Panc1 (cell line): Measurements from ENCODE around the gene SUPT6H.
"Not testable (repeated sequence)": the region's sequence is repeated elsewhere in the genome, so short reads cannot be mapped to it uniquely, and the experiment has no call there.

ENCODE experiments used
- CTCF ChIP-seq: fragments of 450-650 bp; IDR thresholded peaks from 2 replicates; pipeline ENCODE4 v1.5.1; 2017; ENCODE audit warnings: mild to moderate bottlenecking
- TCF7L2 ChIP-seq: IDR thresholded peaks from 2 replicates; pipeline ENCODE4 v1.6.1; 2011; ENCODE audit warnings: mild to moderate bottlenecking, low read depth, low read length, inconsistent platforms

GRCh38 chr17:28658342-28658741 is 3.7 kb upstream of the SUPT6H start:
- not testable (repeated sequence) for TF ChIP-seq CTCF, TCF7L2
